HG03139 (cell line): ENCODE measurements around the gene NT5M.
"Not testable (repeated sequence)": the region's sequence is repeated elsewhere in the genome, so short reads cannot be mapped to it uniquely, and the experiment has no call there.

Experiments used
- ATAC-seq: cut with Tn5 transposase; IDR thresholded peaks from one replicate; pipeline ENCODE4 v1.9.1; 2021; ENCODE audit not compliant: unreplicated experiment

Gene NT5M

GRCh38 chr17:17303010-17303846 is at the start of gene NT5M:
TSS of gene NT5M (plus strand) at chr17:17303373. CDS start at chr17:17303551, 178 bp downstream.
- no peak for ATAC-seq

- ATAC-seq, result no peak
Observed at GRCh38 chr17:17253406-17253805, 49.8 kb upstream of the NT5M start.

- no peak for ATAC-seq
Observed at GRCh38 chr17:17254036-17254435, 49.1 kb upstream of the NT5M start.

- ATAC-seq, result not testable (repeated sequence)
Observed at GRCh38 chr17:17255689-17256088, 47.5 kb upstream of the NT5M start.

GRCh38 chr17:17256316-17256715 is 46.9 kb upstream of the NT5M start:
- no peak for ATAC-seq

- ATAC-seq, result no peak
Observed at GRCh38 chr17:17258011-17258410, 45.2 kb upstream of the NT5M start.

GRCh38 chr17:17258998-17259397 is 44.2 kb upstream of the NT5M start:
- ATAC-seq, result no peak

- ATAC-seq, result no peak
Observed at GRCh38 chr17:17264430-17264829, 38.7 kb upstream of the NT5M start.

- ATAC-seq, result no peak
Observed at GRCh38 chr17:17269926-17270773, 33.0 kb upstream of the NT5M start.

GRCh38 chr17:17275971-17276370 is 27.2 kb upstream of the NT5M start:
- no peak for ATAC-seq

- ATAC-seq, result not testable (repeated sequence)
Observed at GRCh38 chr17:17277431-17277830, 25.7 kb upstream of the NT5M start.

GRCh38 chr17:17279316-17279715 is 23.9 kb upstream of the NT5M start:
- no peak for ATAC-seq

- peak; percentile 82 for ATAC-seq
Observed at GRCh38 chr17:17280613-17281549, 22.3 kb upstream of the NT5M start, which contains the start of gene COPS3. TSS of gene COPS3 (minus strand) at chr17:17281246. CDS start at chr17:17281186, 60 bp downstream.

- no peak for ATAC-seq
Observed at GRCh38 chr17:17285951-17286350, 17.2 kb upstream of the NT5M start.

GRCh38 chr17:17289086-17289485 is 14.1 kb upstream of the NT5M start:
- ATAC-seq, result no peak

GRCh38 chr17:17289701-17290100 is 13.5 kb upstream of the NT5M start:
- no peak for ATAC-seq

GRCh38 chr17:17295141-17295540 is 8.0 kb upstream of the NT5M start:
- no peak for ATAC-seq

GRCh38 chr17:17297217-17297616 is 6.0 kb upstream of the NT5M start:
- ATAC-seq, result no peak

- ATAC-seq, result no peak
Observed at GRCh38 chr17:17298108-17298507, 5.1 kb upstream of the NT5M start.

- no peak for ATAC-seq
Observed at GRCh38 chr17:17300624-17301568, 2.3 kb upstream of the NT5M start.
